Measurements from ENCODE around the gene SYNGR2.

Gene SYNGR2

GRCh38 chr17:78197147-78197832, 28.9 kb downstream of the SYNGR2 start:
- H3K4me3 ChIP-seq (ENCODE audit: low read depth, low read length): no peak overlapping the region
- DNase-seq (ENCODE audit: low read depth): no peak
- no peak for TF ChIP-seq MAX (IDR thresholded peaks at IDR 0.05; ENCODE audit: low read depth, low read length)
- TF ChIP-seq MYC (IDR thresholded peaks at IDR 0.05; ENCODE audit: low read depth, low read length): no peak
- TF ChIP-seq POLR2A (IDR thresholded peaks at IDR 0.05; ENCODE audit: extremely low read depth, insufficient read length): no peak
- no peak for TF ChIP-seq CTCF (IDR thresholded peaks at IDR 0.05; ENCODE audit: low read depth, low read length)

GRCh38 chr17:78200451-78200850, 32.1 kb downstream of the SYNGR2 start:
- no peak overlapping the region for H3K4me3 ChIP-seq (ENCODE audit: low read depth, low read length)
- TF ChIP-seq POLR2A (IDR thresholded peaks at IDR 0.05; ENCODE audit: extremely low read depth, insufficient read length) (no peak), MAX (IDR thresholded peaks at IDR 0.05; ENCODE audit: low read depth, low read length) (no peak), MYC (IDR thresholded peaks at IDR 0.05; ENCODE audit: low read depth, low read length) (no peak), CTCF (IDR thresholded peaks at IDR 0.05; ENCODE audit: low read depth, low read length) (no peak)
- no peak for DNase-seq (ENCODE audit: low read depth)

- TF ChIP-seq POLR2A (IDR thresholded peaks at IDR 0.05; ENCODE audit: extremely low read depth, insufficient read length) (no peak), CTCF (IDR thresholded peaks at IDR 0.05; ENCODE audit: low read depth, low read length) (no peak), MAX (IDR thresholded peaks at IDR 0.05; ENCODE audit: low read depth, low read length) (no peak), MYC (IDR thresholded peaks at IDR 0.05; ENCODE audit: low read depth, low read length) (no peak)
- H3K4me3 ChIP-seq (ENCODE audit: low read depth, low read length): no peak overlapping the region
- DNase-seq (ENCODE audit: low read depth): peak; percentile 60
Observed at GRCh38 chr17:78202666-78203065, 34.3 kb downstream of the SYNGR2 start.

GRCh38 chr17:78204387-78205123, 36.2 kb downstream of the SYNGR2 start:
- no peak for DNase-seq (ENCODE audit: low read depth)
- no peak for TF ChIP-seq POLR2A (IDR thresholded peaks at IDR 0.05; ENCODE audit: extremely low read depth, insufficient read length)
- no peak for TF ChIP-seq CTCF (IDR thresholded peaks at IDR 0.05; ENCODE audit: low read depth, low read length)
- TF ChIP-seq MAX (IDR thresholded peaks at IDR 0.05; ENCODE audit: low read depth, low read length): no peak
- no peak for TF ChIP-seq MYC (IDR thresholded peaks at IDR 0.05; ENCODE audit: low read depth, low read length)
- no peak overlapping the region for H3K4me3 ChIP-seq (ENCODE audit: low read depth, low read length)

- H3K4me3 ChIP-seq (ENCODE audit: low read depth, low read length): no peak overlapping the region
- no peak for DNase-seq (ENCODE audit: low read depth)
- TF ChIP-seq POLR2A (IDR thresholded peaks at IDR 0.05; ENCODE audit: extremely low read depth, insufficient read length) (no peak), CTCF (IDR thresholded peaks at IDR 0.05; ENCODE audit: low read depth, low read length) (no peak), MYC (IDR thresholded peaks at IDR 0.05; ENCODE audit: low read depth, low read length) (no peak), MAX (IDR thresholded peaks at IDR 0.05; ENCODE audit: low read depth, low read length) (no peak)
Observed at GRCh38 chr17:78205124-78205775, 36.9 kb downstream of the SYNGR2 start.

Measured in NB4 (cell line).